Measurements from ENCODE around the gene CBARP.

Gene CBARP

GRCh38 chr19:1227304-1228054 is 10.3 kb downstream of the CBARP start:
- no peak for TF ChIP-seq KLF10 (tag by site-specific recombination; IDR thresholded peaks at IDR 0.05)
- TF ChIP-seq SALL2 (tag by site-specific recombination; IDR thresholded peaks at IDR 0.05; ENCODE audit: borderline replicate concordance), result no peak
- no peak for TF ChIP-seq ZNF558 (tag by site-specific recombination; IDR thresholded peaks at IDR 0.05)
- no peak for TF ChIP-seq PRDM4 (tag by site-specific recombination; IDR thresholded peaks at IDR 0.05)
- no peak for TF ChIP-seq ZNF174 (tag by site-specific recombination; IDR thresholded peaks at IDR 0.05)
- no peak for TF ChIP-seq BCL11A (tag by site-specific recombination; IDR thresholded peaks at IDR 0.05; ENCODE audit: low read depth)
- TF ChIP-seq ZNF707 (tag by site-specific recombination; IDR thresholded peaks at IDR 0.05), result no peak
- TF ChIP-seq ZNF548 (tag by site-specific recombination; IDR thresholded peaks at IDR 0.05), result no peak
- TF ChIP-seq ZNF596 (tag by site-specific recombination; IDR thresholded peaks at IDR 0.05), result no peak
- TF ChIP-seq ZNF623 (tag by site-specific recombination; IDR thresholded peaks at IDR 0.05), result no peak
- no peak for TF ChIP-seq KLF17 (tag by site-specific recombination; IDR thresholded peaks at IDR 0.05)
- no peak for TF ChIP-seq KLF16 (tag by site-specific recombination; IDR thresholded peaks at IDR 0.05)
- TF ChIP-seq GLIS1 (tag by site-specific recombination; IDR thresholded peaks at IDR 0.05), result peak; percentile 50
- TF ChIP-seq SP3 (tag by site-specific recombination; IDR thresholded peaks at IDR 0.05), result no peak
- no peak for TF ChIP-seq ZNF324 (tag by site-specific recombination; IDR thresholded peaks at IDR 0.05)
- TF ChIP-seq YY1 (tag by site-specific recombination; IDR thresholded peaks at IDR 0.05), result no peak
- no peak for TF ChIP-seq MYNN (tag by site-specific recombination; IDR thresholded peaks at IDR 0.05; ENCODE audit: borderline replicate concordance)
- TF ChIP-seq KLF1 (tag by site-specific recombination; IDR thresholded peaks at IDR 0.05), result peak; percentile 86
- ChIA-PET CTCF (interaction anchor here (0.6 kb wide), 2 partner anchors 42 to 124 kb away, joined by 3 read pairs; partner anchors contain the start of genes CIRBP and GPX4), POLR2A (no interaction called here)
- Histone ChIP-seq H3K4me1 (ENCODE audit: control insufficient read depth, insufficient read depth, low read length) (no peaks in the 10 kb centered on the region), H3K9me3 (ENCODE audit: control insufficient read depth, insufficient read depth, low read depth, low read length) (no peaks in the 10 kb centered on the region), H3K4me3 (ENCODE audit: low read depth, low read length) (no peak overlapping the region), H3K27ac (ENCODE audit: extremely low read depth, low read depth, low read length) (no peak overlapping the region), H3K36me3 (ENCODE audit: control insufficient read depth in 2 of 2, insufficient read depth in 1 of 2, low read length in 2 of 2) (peaks cover 0 to 64% of the 10 kb centered on the region in 2 experiments; a peak in 2 of 3 replicates)

GRCh38 chr19:1226522-1227303 is 11.1 kb downstream of the CBARP start:
- Histone ChIP-seq H3K9me3 (ENCODE audit: control insufficient read depth, insufficient read depth, low read depth, low read length) (no peaks in the 10 kb centered on the region), H3K27ac (ENCODE audit: extremely low read depth, low read depth, low read length) (no peak overlapping the region), H3K4me3 (ENCODE audit: low read depth, low read length) (no peak overlapping the region), H3K4me1 (ENCODE audit: control insufficient read depth, insufficient read depth, low read length) (no peaks in the 10 kb centered on the region), H3K36me3 (ENCODE audit: control insufficient read depth in 2 of 2, insufficient read depth in 1 of 2, low read length in 2 of 2) (peaks cover 0 to 66% of the 10 kb centered on the region in 2 experiments; a peak in 2 of 3 replicates)
- POLR2A ChIA-PET, result interaction anchor here (0.9 kb wide), 1 partner anchor 124 kb away, joined by 3 read pairs; no protein-coding TSS in a partner anchor
- CTCF ChIA-PET, result no interaction called here
- TF ChIP-seq ZNF785 (tag by site-specific recombination; IDR thresholded peaks at IDR 0.05) (no peak), HOXA7 (CRISPR knock-in tag; IDR thresholded peaks at IDR 0.05; ENCODE audit: borderline replicate concordance) (no peak), ZNF530 (tag by site-specific recombination; IDR thresholded peaks at IDR 0.05; ENCODE audit: low read depth) (no peak), KLF8 (tag by site-specific recombination; IDR thresholded peaks at IDR 0.05) (peak; percentile 86), ZNF37A (tag by site-specific recombination; IDR thresholded peaks at IDR 0.05) (no peak), RBAK (tag by site-specific recombination; IDR thresholded peaks at IDR 0.05) (no peak), OVOL3 (tag by site-specific recombination; IDR thresholded peaks at IDR 0.05) (no peak), SCRT2 (tag by site-specific recombination; IDR thresholded peaks at IDR 0.05) (no peak), BCL6B (tag by site-specific recombination; IDR thresholded peaks at IDR 0.05) (no peak), ZBTB26 (tag by site-specific recombination; optimal IDR thresholded peaks at IDR 0.05) (no peak)

Measured in HEK293 (cell line).